ENCODE data around the gene LNX1.

DNA sequence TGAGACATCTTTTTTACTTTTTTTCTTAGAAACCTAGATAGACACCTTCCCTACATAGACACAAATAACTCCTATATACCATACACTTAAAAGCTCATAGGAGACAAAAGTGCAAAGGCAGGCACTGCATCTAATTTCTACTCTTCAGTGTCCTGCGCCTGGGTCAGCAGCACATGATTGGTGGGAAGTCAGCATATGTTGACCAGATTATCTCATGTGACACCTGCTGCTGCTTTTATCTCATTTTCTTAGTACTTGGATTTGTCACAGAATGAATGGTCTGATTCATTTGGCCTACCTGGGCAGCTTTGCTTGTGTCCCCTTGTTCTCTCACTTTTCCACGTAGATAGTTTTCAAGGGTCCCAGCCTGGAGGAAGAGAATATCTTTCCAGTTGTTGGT lies 24.9 kb upstream of the LNX1 start:
- no peak for TF ChIP-seq POLR2AphosphoS5 (IDR thresholded peaks at IDR 0.05)
- TF ChIP-seq POLR2A (IDR thresholded peaks at IDR 0.05), result no peak
- TF ChIP-seq, protein P1, sequence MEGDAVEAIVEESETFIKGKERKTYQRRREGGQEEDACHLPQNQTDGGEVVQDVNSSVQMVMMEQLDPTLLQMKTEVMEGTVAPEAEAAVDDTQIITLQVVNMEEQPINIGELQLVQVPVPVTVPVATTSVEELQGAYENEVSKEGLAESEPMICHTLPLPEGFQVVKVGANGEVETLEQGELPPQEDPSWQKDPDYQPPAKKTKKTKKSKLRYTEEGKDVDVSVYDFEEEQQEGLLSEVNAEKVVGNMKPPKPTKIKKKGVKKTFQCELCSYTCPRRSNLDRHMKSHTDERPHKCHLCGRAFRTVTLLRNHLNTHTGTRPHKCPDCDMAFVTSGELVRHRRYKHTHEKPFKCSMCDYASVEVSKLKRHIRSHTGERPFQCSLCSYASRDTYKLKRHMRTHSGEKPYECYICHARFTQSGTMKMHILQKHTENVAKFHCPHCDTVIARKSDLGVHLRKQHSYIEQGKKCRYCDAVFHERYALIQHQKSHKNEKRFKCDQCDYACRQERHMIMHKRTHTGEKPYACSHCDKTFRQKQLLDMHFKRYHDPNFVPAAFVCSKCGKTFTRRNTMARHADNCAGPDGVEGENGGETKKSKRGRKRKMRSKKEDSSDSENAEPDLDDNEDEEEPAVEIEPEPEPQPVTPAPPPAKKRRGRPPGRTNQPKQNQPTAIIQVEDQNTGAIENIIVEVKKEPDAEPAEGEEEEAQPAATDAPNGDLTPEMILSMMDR (IDR thresholded peaks at IDR 0.05), result no peak
- no peak for TF ChIP-seq EP300 (IDR thresholded peaks at IDR 0.05)

Data from sigmoid colon (tissue), 4 donors.